Breast epithelium (tissue), 3 donors: ENCODE measurements around the gene PALMD.

ENCODE experiments used
- CTCF ChIP-seq, 3 donors: fragments of 450-650 bp; IDR thresholded peaks; one replicate each; pipeline ENCODE4 v1.5.1; 2016 to 2017; ENCODE audit warnings: antibody characterized with exemption in 3 of 3, mild to moderate bottlenecking in 3 of 3, moderate library complexity in 3 of 3
- POLR2A ChIP-seq: fragments of 450-650 bp; IDR thresholded peaks from one replicate; pipeline ENCODE4 v1.6.1; 2016; ENCODE audit warnings: antibody characterized with exemption, mild to moderate bottlenecking, moderate library complexity
- POLR2AphosphoS5 ChIP-seq, 3 donors: sonication (generic); formaldehyde crosslinking; IDR thresholded peaks; one replicate each; pipeline ENCODE4 v1.6.1; 2017; ENCODE audit warnings: antibody characterized with exemption in 3 of 3

DNA sequence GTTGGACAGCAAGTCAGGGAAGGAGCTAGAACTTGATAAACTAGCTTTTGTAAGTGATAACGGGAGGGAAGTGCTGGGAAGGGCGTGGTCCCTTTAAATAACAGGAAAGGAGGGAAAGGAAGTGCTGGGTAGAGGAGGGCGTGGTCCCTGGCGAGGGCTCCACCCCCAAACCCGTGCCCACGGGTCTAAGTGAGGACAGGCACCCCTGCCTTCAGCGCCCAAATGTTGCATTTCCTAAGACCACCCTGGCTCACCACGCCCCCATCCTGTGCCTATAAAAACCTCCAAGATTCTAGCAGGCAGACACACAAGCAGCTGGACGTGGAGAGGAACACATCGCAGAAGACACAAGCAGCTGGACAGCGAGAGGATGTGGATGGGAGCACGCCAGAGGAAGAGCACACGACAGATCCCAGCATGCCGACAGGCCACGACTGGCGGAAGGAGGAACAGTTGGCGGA, 58.5 kb downstream of the PALMD start:
- TF ChIP-seq CTCF (IDR thresholded peaks at IDR 0.05) (no peak), POLR2A (no peak), POLR2AphosphoS5 (IDR thresholded peaks at IDR 0.05) (no peak)
